Activated CD8-positive, alpha-beta memory T cell treated with anti-CD3 and anti-CD28 coated beads, Interleukin-2, amount 10 ng/mL, durations not matched to agents 7 days and 5 days (primary cell): ENCODE measurements around the gene EHD4. TPM values are rescaled to one million over a fixed set of nuclear protein-coding genes. Genes with fewer than 3 reads are reported as not detected.

Experiments used
- ATAC-seq: fragments of 150-1000 bp; cut with Tn5 transposase; one replicate; pipeline ENCODE4 v1.10.0; 2021; ENCODE audit warnings: moderate library complexity
- CTCF ChIA-PET: fragments of 350-600 bp; sonication (Branson Sonifier 250); formaldehyde crosslinking; loops from one replicate; lab custom pipeline; 2021; ENCODE audit warnings: antibody characterized with exemption; lab: Charles Lee
- DNase-seq: peaks from one replicate; pipeline ENCODE4 v3.0.0-alpha.2; 2020
- H3K27ac Mint-ChIP-seq: one replicate; pipeline ENCODE4 v1.8.0; 2021; ENCODE audit warnings: mild to moderate bottlenecking, mixed read lengths
- H3K27me3 Mint-ChIP-seq: one replicate; pipeline ENCODE4 v1.8.0; 2021; ENCODE audit warnings: mixed read lengths
- H3K36me3 Mint-ChIP-seq: one replicate; pipeline ENCODE4 v1.8.0; 2021; ENCODE audit warnings: mild to moderate bottlenecking, mixed read lengths
- H3K4me1 Mint-ChIP-seq: one replicate; pipeline ENCODE4 v1.8.0; 2021; ENCODE audit warnings: mixed read lengths
- H3K4me3 Mint-ChIP-seq: one replicate; pipeline ENCODE4 v1.8.0; 2021; ENCODE audit warnings: mild to moderate bottlenecking, moderate library complexity, mixed read lengths
- H3K9me3 Mint-ChIP-seq: one replicate; pipeline ENCODE4 v1.8.0; 2022; ENCODE audit warnings: low read depth, mixed read lengths
- total RNA-seq, 2 experiments: library from RNA; stranded (reverse); gene quantifications; one replicate each; pipeline ENCODE4 v1.2.3, GENCODE V29; 2021

Gene EHD4
- total RNA-seq, 2 experiments from 2014 or later: 15.6 to 19.8 TPM

- CTCF ChIA-PET: interaction anchor here (0.6 to 7.0 kb wide), 43 partner anchors 8 to 504 kb away, joined by 3 to 130 read pairs (median 4); partner anchors contain the start of genes EHD4, JMJD7, MAPKBP1 and MGA
- H3K27me3 Mint-ChIP-seq: no peaks in the 10 kb centered on the region
- peaks cover 38% of the 10 kb centered on the region for H3K36me3 Mint-ChIP-seq
- H3K4me1 Mint-ChIP-seq: peaks cover 14% of the 10 kb centered on the region
- DNase-seq (no peak), ATAC-seq (no peak)
- peak overlapping the region; percentile 74 for H3K27ac Mint-ChIP-seq
- no peak overlapping the region for H3K4me3 Mint-ChIP-seq
- H3K9me3 Mint-ChIP-seq: peaks cover 3% of the 10 kb centered on the region
These were observed 67.1 kb downstream of the EHD4 start for GRCh38 chr15:41905036-41905793.

GRCh38 chr15:41904541-41905005 is 67.8 kb downstream of the EHD4 start:
- Mint-ChIP-seq H3K9me3 (peaks cover 3% of the 10 kb centered on the region), H3K27me3 (no peaks in the 10 kb centered on the region), H3K36me3 (peaks cover 36% of the 10 kb centered on the region), H3K4me3 (no peak overlapping the region), H3K27ac (peak overlapping the region; percentile 74), H3K4me1 (peaks cover 18% of the 10 kb centered on the region)
- DNase-seq (peak; percentile 80), ATAC-seq (peak; percentile 92)
- CTCF ChIA-PET: interaction anchor here (0.6 to 7.0 kb wide), 43 partner anchors 8 to 503 kb away, joined by 3 to 130 read pairs (median 4); partner anchors contain the start of genes EHD4, JMJD7, MAPKBP1 and MGA

GRCh38 chr15:41903782-41904181 is 68.6 kb downstream of the EHD4 start:
- Mint-ChIP-seq H3K4me1 (peaks cover 20% of the 10 kb centered on the region), H3K36me3 (peaks cover 30% of the 10 kb centered on the region), H3K4me3 (no peak overlapping the region), H3K27ac (no peak overlapping the region), H3K9me3 (peaks cover 3% of the 10 kb centered on the region), H3K27me3 (no peaks in the 10 kb centered on the region)
- CTCF ChIA-PET: interaction anchor here (1.1 to 7.0 kb wide), 10 partner anchors 10 to 438 kb away, joined by 4 to 130 read pairs (median 14); partner anchors contain the start of genes MAPKBP1 and SPTBN5
- ATAC-seq (no peak), DNase-seq (no peak)

GRCh38 chr15:41901431-41901830 is 70.9 kb downstream of the EHD4 start:
- Mint-ChIP-seq H3K4me1 (peaks cover 20% of the 10 kb centered on the region), H3K27me3 (no peaks in the 10 kb centered on the region), H3K4me3 (no peak overlapping the region), H3K27ac (no peak overlapping the region), H3K9me3 (peaks cover 3% of the 10 kb centered on the region), H3K36me3 (peaks cover 16% of the 10 kb centered on the region)
- DNase-seq (no peak), ATAC-seq (no peak)
- CTCF ChIA-PET: interaction anchor here (0.6 to 7.0 kb wide), 5 partner anchors 8 to 205 kb away, joined by 3 to 130 read pairs (median 6); partner anchors contain the start of genes MAPKBP1 and SPTBN5

GRCh38 chr15:41900526-41901380 is 71.6 kb downstream of the EHD4 start:
- Mint-ChIP-seq H3K36me3 (peaks cover 12% of the 10 kb centered on the region), H3K27ac (no peak overlapping the region), H3K9me3 (no peaks in the 10 kb centered on the region), H3K27me3 (no peaks in the 10 kb centered on the region), H3K4me1 (peaks cover 25% of the 10 kb centered on the region), H3K4me3 (no peak overlapping the region)
- ATAC-seq (no peak), DNase-seq (no peak)
- CTCF ChIA-PET: interaction anchor here (0.6 to 7.0 kb wide), 4 partner anchors 56 to 205 kb away, joined by 3 to 130 read pairs (median 5); partner anchors contain the start of gene MAPKBP1

GRCh38 chr15:41899854-41900442 is 72.4 kb downstream of the EHD4 start:
- no peak for ATAC-seq
- Mint-ChIP-seq H3K27ac (peak overlapping the region; percentile 30), H3K27me3 (no peaks in the 10 kb centered on the region), H3K4me3 (no peak overlapping the region), H3K4me1 (peaks cover 30% of the 10 kb centered on the region), H3K36me3 (peaks cover 9% of the 10 kb centered on the region), H3K9me3 (no peaks in the 10 kb centered on the region)
- CTCF ChIA-PET: interaction anchor here (2.6 to 7.0 kb wide), 2 partner anchors 55 to 126 kb away, joined by 6 to 130 read pairs; partner anchors contain the start of gene MAPKBP1
- DNase-seq: no peak

GRCh38 chr15:41897363-41897799 is 75.0 kb downstream of the EHD4 start:
- Mint-ChIP-seq H3K4me1 (peaks cover 39% of the 10 kb centered on the region), H3K9me3 (no peaks in the 10 kb centered on the region), H3K27me3 (no peaks in the 10 kb centered on the region), H3K4me3 (no peak overlapping the region), H3K36me3 (peaks cover 9% of the 10 kb centered on the region), H3K27ac (peak overlapping the region; percentile 22)
- ATAC-seq: no peak
- no peak for DNase-seq
- CTCF ChIA-PET: interaction anchor here (0.8 to 1.5 kb wide), 2 partner anchors 26 to 123 kb away, joined by 4 to 5 read pairs; partner anchors contain the start of gene MAPKBP1

- Mint-ChIP-seq H3K27me3 (no peaks in the 10 kb centered on the region), H3K4me3 (no peak overlapping the region), H3K9me3 (no peaks in the 10 kb centered on the region), H3K27ac (no peak overlapping the region), H3K36me3 (peaks cover 9% of the 10 kb centered on the region), H3K4me1 (peaks cover 41% of the 10 kb centered on the region)
- CTCF ChIA-PET: interaction anchor here (1.5 to 5.2 kb wide), 2 partner anchors 7 to 25 kb away, joined by 4 to 47 read pairs; no protein-coding TSS in a partner anchor
- DNase-seq: no peak
- ATAC-seq: no peak
These were observed 75.8 kb downstream of the EHD4 start for GRCh38 chr15:41896566-41896965.

GRCh38 chr15:41895957-41896356 is 76.4 kb downstream of the EHD4 start:
- Mint-ChIP-seq H3K27me3 (no peaks in the 10 kb centered on the region), H3K4me3 (no peak overlapping the region), H3K36me3 (peaks cover 6% of the 10 kb centered on the region), H3K4me1 (peaks cover 41% of the 10 kb centered on the region), H3K27ac (peak overlapping the region; percentile 17), H3K9me3 (no peaks in the 10 kb centered on the region)
- CTCF ChIA-PET: interaction anchor here (1.0 to 5.2 kb wide), 5 partner anchors 7 to 123 kb away, joined by 3 to 47 read pairs (median 6); partner anchors contain the start of gene MAPKBP1
- DNase-seq: no peak
- no peak for ATAC-seq

- DNase-seq (no peak), ATAC-seq (no peak)
- peak overlapping the region; percentile 68 for H3K4me3 Mint-ChIP-seq
- CTCF ChIA-PET: interaction anchor here (0.7 to 5.2 kb wide), 9 partner anchors 8 to 122 kb away, joined by 3 to 47 read pairs (median 4); partner anchors contain the start of gene MAPKBP1
- H3K9me3 Mint-ChIP-seq: no peaks in the 10 kb centered on the region
- peaks cover 38% of the 10 kb centered on the region for H3K4me1 Mint-ChIP-seq
- H3K36me3 Mint-ChIP-seq: peaks cover 3% of the 10 kb centered on the region
- H3K27ac Mint-ChIP-seq: peak overlapping the region; percentile 96
- H3K27me3 Mint-ChIP-seq: no peaks in the 10 kb centered on the region
These were observed 76.9 kb downstream of the EHD4 start for GRCh38 chr15:41895491-41895890.

GRCh38 chr15:41894791-41895463 is 77.4 kb downstream of the EHD4 start:
- Mint-ChIP-seq H3K4me3 (peak overlapping the region; percentile 68), H3K4me1 (peaks cover 34% of the 10 kb centered on the region), H3K27me3 (no peaks in the 10 kb centered on the region), H3K9me3 (no peaks in the 10 kb centered on the region), H3K36me3 (peaks cover 2% of the 10 kb centered on the region), H3K27ac (peak overlapping the region; percentile 96)
- ATAC-seq (peak; percentile 98), DNase-seq (peak; percentile 96)
- CTCF ChIA-PET: interaction anchor here (0.7 to 5.2 kb wide), 10 partner anchors 9 to 122 kb away, joined by 3 to 47 read pairs (median 4); partner anchors contain the start of gene MAPKBP1
